Measurements from ENCODE around the gene EPHX1.
A peak's percentile ranks its signal among the peaks of the same experiment; 100 is the strongest.

- no peak for TF ChIP-seq USF1 (IDR thresholded peaks at IDR 0.05)
- no peak for TF ChIP-seq ZBTB7A (IDR thresholded peaks at IDR 0.05; ENCODE audit: low read depth)
- TF ChIP-seq YY1 (IDR thresholded peaks at IDR 0.05; ENCODE audit: low read depth): peak; percentile 85
- TF ChIP-seq RAD21 (IDR thresholded peaks at IDR 0.05; ENCODE audit: low read depth): peak; percentile 99
- peak; percentile 13; the same call in 1 of the 2 replicates for TF ChIP-seq CEBPB (IDR thresholded peaks at IDR 0.05)
- TF ChIP-seq CREB1 (IDR thresholded peaks at IDR 0.05; ENCODE audit: low read depth): no peak
- TF ChIP-seq EP300 (IDR thresholded peaks at IDR 0.05; ENCODE audit: borderline replicate concordance): peak; percentile 30; the same call in 1 of the 2 replicates
- peak; percentile 67 for TF ChIP-seq NFIC (IDR thresholded peaks at IDR 0.05)
- no peak for TF ChIP-seq FOXM1 (IDR thresholded peaks at IDR 0.05; ENCODE audit: borderline replicate concordance, low read depth)
- peak; percentile 59; the same call in 1 of the 2 replicates for TF ChIP-seq MAX (IDR thresholded peaks at IDR 0.05)
Observed at GRCh38 chr1:225772323-225772768, 37.6 kb upstream of the EPHX1 start.
